Neural progenitor cell (in vitro differentiated cells): Measurements from ENCODE around the gene METTL16.

Experiments used
- CTCF ChIP-seq: fragments of 200-600 bp; sonication (generic); IDR thresholded peaks from 2 replicates; pipeline ENCODE4 v1.5.1; 2017; ENCODE audit warnings: antibody characterized with exemption, mild to moderate bottlenecking
- EZH2 ChIP-seq: fragments of 200-600 bp; sonication (generic); IDR thresholded peaks from 2 replicates; pipeline ENCODE4 v1.6.1; 2017; ENCODE audit warnings: antibody characterized with exemption, mild to moderate bottlenecking, moderate library complexity

DNA sequence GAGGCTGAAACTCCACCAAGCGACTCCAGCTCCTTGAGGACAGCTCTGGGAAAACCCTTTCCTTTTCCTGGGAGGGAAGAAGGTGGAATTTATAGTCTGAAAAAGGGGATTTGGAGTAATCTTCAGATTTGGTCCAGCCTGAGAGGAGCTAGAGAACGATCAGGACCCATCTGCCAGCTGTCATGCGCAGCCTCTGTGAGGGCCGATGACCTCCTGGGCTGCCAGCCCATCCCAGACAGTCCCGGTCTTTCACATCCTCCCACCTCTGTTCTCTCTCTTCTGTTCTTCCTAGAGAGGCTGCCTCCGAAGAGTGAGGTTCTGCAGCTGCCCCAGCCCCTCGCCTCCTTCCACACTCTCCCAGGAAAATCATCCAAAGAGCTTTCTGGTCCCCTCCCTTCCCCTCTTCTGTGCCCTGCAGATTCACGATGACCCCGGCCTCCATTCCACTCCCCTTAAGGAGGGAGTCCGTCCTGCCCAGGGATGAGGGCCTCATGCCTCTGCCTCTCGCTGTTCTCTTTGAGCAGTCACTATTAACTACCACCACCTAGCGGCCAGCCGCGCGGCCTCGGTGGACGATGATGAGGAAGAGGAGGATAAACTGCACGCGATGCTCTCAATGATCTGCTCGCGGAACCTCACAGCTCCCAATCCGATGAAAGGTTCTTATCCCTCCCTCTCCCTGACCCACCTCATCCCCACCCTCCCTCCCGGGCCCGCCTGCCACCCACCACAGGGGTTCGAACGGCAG lies 144.8 kb downstream of the METTL16 start:
- no peak for TF ChIP-seq EZH2
- peak; percentile 61 for TF ChIP-seq CTCF
